ENCODE data around the gene SVBP.

DNA sequence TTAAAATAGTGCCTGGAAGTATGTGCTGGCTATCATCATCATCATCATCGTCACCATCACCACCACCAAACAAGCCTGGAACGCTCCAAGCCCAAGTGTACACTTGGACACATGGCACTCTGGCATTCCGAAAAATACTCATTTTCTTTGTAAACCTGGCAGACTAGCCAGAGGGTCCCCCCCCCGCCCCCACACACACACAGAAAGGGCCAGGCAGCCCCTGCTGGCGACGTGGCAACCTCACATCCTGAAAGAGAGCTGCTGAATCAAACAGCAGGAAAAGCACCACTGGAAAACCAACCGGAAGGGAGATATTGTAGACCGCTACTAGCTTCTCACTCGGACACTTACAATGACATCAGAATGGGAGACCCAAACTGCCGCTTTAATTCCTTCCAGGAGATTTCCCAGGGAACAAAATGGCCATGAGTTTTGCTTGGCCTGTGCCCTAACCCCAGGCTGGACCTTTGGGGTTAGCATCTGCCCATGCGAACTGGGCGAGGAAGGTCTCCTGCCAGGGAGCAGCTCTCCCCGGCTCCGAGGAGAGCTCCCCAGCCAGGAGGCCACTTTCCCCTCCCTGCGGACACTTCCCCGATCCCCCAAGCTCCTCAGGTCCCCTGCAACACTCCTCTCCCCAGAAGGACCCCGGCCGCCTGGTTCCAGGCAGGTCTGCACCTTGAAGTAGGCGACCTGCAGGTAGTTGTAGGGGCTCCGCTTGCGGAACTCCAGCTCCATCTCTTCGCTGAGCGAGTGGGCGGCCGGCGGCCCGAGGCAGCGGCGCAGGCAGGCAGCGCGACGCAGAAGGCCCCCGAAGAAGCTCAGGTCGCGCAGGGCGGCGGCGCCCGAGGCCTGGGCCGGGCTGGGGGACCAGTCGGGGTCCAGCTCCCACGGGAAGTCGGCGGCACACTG is 51.1 kb downstream of the SVBP start:
- TF ChIP-seq, protein P1, sequence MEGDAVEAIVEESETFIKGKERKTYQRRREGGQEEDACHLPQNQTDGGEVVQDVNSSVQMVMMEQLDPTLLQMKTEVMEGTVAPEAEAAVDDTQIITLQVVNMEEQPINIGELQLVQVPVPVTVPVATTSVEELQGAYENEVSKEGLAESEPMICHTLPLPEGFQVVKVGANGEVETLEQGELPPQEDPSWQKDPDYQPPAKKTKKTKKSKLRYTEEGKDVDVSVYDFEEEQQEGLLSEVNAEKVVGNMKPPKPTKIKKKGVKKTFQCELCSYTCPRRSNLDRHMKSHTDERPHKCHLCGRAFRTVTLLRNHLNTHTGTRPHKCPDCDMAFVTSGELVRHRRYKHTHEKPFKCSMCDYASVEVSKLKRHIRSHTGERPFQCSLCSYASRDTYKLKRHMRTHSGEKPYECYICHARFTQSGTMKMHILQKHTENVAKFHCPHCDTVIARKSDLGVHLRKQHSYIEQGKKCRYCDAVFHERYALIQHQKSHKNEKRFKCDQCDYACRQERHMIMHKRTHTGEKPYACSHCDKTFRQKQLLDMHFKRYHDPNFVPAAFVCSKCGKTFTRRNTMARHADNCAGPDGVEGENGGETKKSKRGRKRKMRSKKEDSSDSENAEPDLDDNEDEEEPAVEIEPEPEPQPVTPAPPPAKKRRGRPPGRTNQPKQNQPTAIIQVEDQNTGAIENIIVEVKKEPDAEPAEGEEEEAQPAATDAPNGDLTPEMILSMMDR (conservative IDR thresholded peaks at IDR 0.05): peak; percentile 60
- TF ChIP-seq EZH2 (IDR thresholded peaks at IDR 0.05; ENCODE audit: low read depth): no peak

Measured in PC-9 (cell line).